Measurements from ENCODE around the gene AGPAT2.

Gene AGPAT2

GRCh38 chr9:136700959-136701667 is 13.9 kb upstream of the AGPAT2 start:
- peak; percentile 40 for DNase-seq

- DNase-seq = no peak
Observed at GRCh38 chr9:136700304-136700703, 13.0 kb upstream of the AGPAT2 start.

- DNase-seq = no peak
Observed at GRCh38 chr9:136698635-136699246, 11.5 kb upstream of the AGPAT2 start.

GRCh38 chr9:136697821-136698526 is 10.7 kb upstream of the AGPAT2 start:
- DNase-seq = no peak

GRCh38 chr9:136697146-136697820 is 10.0 kb upstream of the AGPAT2 start:
- DNase-seq = no peak

GRCh38 chr9:136696502-136696901 is 9.2 kb upstream of the AGPAT2 start:
- DNase-seq = no peak

GRCh38 chr9:136695955-136696354 is 8.7 kb upstream of the AGPAT2 start:
- DNase-seq = no peak

- DNase-seq = no peak
Observed at GRCh38 chr9:136695435-136695895, 8.2 kb upstream of the AGPAT2 start.

GRCh38 chr9:136694872-136695247 is 7.6 kb upstream of the AGPAT2 start:
- no peak for DNase-seq

- no peak for DNase-seq
Observed at GRCh38 chr9:136694163-136694871, 7.1 kb upstream of the AGPAT2 start.

GRCh38 chr9:136693490-136694162 is 6.4 kb upstream of the AGPAT2 start:
- DNase-seq = peak; percentile 10

GRCh38 chr9:136693135-136693489 is 5.9 kb upstream of the AGPAT2 start:
- DNase-seq = no peak

GRCh38 chr9:136692185-136693134 is 5.2 kb upstream of the AGPAT2 start:
- DNase-seq = no peak

- no peak for DNase-seq
Observed at GRCh38 chr9:136691316-136692184, 4.3 kb upstream of the AGPAT2 start.

- DNase-seq = no peak
Observed at GRCh38 chr9:136690806-136691261, 3.6 kb upstream of the AGPAT2 start.

- no peak for DNase-seq
Observed at GRCh38 chr9:136690104-136690805, 3.0 kb upstream of the AGPAT2 start.

GRCh38 chr9:136689108-136689460 is 1.8 kb upstream of the AGPAT2 start:
- no peak for DNase-seq

- DNase-seq = no peak
Observed at GRCh38 chr9:136688274-136689107, 1.2 kb upstream of the AGPAT2 start.

All from CD4-positive, alpha-beta T cell treated with Interleukin-4 for 4 hours (primary cell).